ENCODE data around the gene KLF13.

KLF13 gene

DNA sequence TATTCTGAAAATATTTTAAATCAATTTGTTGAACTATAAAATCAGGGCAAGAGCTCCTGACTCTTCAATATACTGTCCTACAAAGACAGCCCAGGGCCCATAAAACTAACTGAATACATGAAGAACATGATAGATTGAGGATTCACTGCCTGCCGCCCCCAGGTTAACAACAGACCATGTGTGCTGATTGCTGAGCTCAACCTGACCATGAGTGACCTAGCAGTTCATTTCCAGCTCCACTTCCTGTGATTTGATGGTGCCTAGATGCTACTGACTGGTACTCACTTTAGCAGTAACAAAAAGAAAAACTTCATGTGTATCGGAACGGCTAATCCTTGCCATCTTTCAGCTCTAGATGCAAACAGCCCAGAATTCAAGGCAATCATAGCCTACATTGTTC, 9.6 kb upstream of the KLF13 start:
- DNase-seq (ENCODE audit: low spot score): no peak

GRCh38 chr15:31317421-31318327, 9.0 kb upstream of the KLF13 start:
- no peak for DNase-seq (ENCODE audit: low spot score)

GRCh38 chr15:31318429-31318828, 8.2 kb upstream of the KLF13 start:
- no peak for DNase-seq (ENCODE audit: low spot score)

- no peak for DNase-seq (ENCODE audit: low spot score)
Measured at GRCh38 chr15:31320022-31320421, 6.6 kb upstream of the KLF13 start.

DNA sequence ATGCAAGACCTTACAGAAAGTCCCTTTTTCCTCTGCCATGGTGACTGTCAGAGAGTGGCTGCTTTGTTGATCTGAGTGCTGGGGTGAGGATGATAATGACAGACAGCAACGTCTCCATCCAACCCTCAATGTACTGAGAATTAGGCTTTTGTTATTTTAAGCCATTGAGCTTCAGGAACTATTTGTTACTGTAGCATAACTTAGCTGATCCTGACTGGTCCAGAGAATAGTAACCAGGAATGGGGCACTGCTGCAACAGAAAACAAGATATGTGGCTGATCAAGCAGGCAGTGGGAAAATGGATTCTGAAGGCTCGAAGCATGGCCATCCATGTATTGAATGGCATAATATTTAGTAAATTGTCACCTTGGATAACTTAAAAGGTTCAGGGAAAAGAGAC, 5.2 kb upstream of the KLF13 start:
- DNase-seq (ENCODE audit: low spot score): no peak

DNA sequence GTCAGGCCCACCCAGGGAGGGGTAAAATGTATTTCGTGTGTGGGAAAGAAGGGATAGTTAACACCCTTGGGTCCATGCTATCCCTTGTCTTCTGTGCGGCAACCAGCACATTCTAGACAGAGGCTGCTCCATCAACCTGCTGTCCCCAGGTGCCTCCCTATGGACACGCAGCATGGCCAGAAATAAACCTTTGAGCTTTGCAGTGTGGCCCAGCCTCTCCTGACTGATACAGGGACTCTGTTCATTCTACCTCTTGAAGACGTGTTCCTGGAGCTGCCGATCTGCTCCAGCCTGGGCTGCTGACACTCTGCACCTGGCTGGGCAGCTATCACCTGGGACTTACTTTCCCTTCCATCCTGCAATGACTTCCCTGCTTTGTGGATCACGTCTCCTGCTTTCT, 4.1 kb upstream of the KLF13 start:
- DNase-seq (ENCODE audit: low spot score): no peak

DNA sequence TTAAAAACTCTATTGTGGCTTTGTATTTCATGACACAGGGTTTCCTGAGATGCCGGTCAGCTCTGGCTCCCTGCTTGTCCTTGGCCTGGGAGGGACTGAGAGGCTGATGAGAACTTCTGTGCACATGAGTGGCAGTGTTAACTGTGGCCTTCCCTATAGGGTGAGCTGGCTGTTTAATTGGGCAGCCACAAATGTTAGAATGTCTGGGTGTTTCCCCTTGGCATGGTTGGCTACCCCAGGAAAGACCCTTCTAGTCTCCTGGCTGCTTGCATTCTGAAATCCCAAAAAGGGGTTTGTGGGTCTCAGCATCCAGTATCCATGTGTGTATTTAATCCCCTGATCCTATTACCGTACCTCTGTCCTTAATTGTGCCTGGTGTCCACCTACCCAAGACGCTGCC, 3.0 kb upstream of the KLF13 start:
- no peak for DNase-seq (ENCODE audit: low spot score)

DNA sequence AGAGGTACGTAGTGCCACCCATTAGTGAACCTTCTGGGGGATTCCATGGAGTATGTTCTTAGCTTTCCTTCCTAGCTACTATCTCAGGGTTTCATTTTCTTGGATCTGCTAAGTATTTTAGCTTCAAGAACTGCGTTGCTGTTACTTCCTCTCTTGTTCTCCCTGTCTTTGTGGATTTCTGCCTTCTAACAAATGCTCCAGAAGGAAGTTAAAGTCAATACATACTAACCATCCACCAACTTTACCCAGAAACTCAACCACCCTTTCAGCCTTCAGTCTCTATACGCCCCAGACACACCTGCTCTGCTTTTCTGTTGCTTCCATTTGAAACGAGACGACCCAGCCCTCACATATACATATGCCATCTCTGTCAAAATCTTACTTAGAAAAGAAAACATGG, 2.4 kb upstream of the KLF13 start:
- DNase-seq (ENCODE audit: low spot score): no peak

- no peak for DNase-seq (ENCODE audit: low spot score)
Measured at GRCh38 chr15:31324806-31325594, 1.6 kb upstream of the KLF13 start.

GRCh38 chr15:31325595-31326155, 960 bp upstream of the KLF13 start:
- DNase-seq (ENCODE audit: low spot score): peak; percentile 40

GRCh38 chr15:31326875-31327668, 437 bp downstream of the KLF13 start:
- peak; percentile 61 for DNase-seq (ENCODE audit: low spot score)

DNA sequence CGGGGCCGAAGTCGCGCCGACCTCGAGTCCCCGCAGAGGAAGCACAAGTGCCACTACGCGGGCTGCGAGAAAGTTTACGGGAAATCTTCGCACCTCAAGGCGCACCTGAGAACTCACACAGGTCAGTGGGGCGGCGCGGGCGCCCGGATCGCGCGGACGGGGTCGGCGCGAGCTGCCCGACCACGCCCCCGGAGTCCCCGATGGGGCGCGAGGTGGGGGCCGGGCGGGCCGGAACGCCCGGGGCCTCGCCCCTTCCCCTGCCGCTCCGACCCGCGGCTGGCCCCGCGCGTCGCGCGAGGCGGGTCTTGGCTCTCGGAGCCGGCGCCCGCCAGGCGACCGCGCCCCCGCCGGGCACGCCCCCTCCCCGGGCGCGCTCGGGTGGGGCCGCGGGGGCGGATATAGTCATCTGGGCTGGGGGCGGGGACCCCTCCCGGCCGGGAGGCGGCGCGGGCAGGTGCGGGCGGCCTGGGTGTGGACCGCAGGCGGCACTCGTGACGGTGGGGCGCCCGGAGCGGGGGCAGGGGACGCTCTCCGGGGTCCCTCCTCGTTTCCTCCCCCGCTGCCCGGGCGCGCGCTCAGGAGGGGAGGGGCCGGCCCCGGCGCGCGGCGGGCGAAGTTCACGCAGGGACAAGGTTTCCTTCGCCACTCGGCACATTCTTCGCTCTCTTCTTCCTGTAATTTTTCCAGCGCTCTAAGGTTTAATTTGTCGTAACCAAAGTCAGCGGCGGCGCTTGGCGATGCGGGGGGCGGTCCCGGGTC, 1.2 kb downstream of the KLF13 start:
- DNase-seq (ENCODE audit: low spot score): peak; percentile 48

DNA sequence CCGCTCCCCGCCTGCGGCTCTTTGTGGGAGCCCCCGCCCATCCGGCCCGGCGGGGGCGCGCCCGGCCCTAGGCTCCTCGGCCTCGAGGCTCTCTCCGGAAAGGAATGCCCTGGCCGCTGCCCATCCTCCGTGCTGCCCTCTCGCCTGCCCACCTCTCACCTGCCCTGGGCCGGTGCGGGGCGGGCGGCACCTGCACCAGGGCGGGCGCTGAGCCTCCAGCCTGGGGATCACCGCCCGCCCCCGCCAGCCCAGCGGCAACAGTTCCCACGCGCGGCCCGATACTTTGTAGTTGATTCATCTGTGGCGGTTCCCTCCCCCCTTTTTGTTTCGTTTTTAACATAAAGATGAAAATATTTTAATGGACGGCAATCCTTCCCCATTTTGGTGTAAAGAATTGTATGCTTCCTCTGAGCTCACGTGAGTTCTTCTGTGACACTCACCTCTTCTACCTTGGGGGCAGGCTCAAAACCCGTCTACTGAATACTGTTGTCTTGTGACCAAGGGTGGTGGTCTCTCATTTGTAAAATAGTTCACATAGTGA, 1.9 kb downstream of the KLF13 start:
- DNase-seq (ENCODE audit: low spot score): peak; percentile 26

DNA sequence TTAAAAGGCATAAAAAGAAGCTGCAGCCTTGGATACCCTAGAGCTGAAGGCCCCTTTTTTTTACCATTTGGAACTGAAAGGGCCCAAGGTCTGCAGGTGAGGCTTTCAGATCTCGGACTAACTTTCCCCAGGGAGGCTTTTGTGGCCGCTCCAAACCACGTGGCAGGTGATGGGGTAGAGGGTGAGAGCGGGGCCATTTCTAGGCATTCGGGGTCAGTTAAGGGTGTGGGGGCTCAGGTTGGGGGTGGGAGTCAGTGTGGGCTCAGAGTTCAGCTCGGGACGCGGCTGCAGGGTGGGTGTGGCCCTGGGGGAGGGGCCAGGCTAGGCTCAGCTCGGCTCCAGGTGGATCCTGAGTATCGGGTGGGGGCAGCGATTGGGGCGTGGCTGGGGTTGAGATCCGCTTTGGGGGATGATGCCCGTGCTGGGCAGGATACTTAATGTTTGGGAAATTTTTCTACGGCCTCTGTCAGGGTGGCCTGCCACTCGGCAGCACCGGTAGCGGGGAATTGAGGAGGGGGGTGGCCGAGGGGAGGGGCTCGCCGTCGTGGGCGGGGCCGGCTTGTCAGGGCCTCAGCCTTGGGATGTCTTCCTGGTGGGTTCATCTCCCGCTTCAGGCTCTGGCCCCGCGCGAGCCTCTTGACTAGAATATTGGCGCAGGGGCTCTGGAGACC, 2.5 kb downstream of the KLF13 start:
- DNase-seq (ENCODE audit: low spot score): no peak

- DNase-seq (ENCODE audit: low spot score): no peak
Measured at GRCh38 chr15:31329640-31330010, 3.0 kb downstream of the KLF13 start.

GRCh38 chr15:31330111-31330785, 3.6 kb downstream of the KLF13 start:
- no peak for DNase-seq (ENCODE audit: low spot score)

DNA sequence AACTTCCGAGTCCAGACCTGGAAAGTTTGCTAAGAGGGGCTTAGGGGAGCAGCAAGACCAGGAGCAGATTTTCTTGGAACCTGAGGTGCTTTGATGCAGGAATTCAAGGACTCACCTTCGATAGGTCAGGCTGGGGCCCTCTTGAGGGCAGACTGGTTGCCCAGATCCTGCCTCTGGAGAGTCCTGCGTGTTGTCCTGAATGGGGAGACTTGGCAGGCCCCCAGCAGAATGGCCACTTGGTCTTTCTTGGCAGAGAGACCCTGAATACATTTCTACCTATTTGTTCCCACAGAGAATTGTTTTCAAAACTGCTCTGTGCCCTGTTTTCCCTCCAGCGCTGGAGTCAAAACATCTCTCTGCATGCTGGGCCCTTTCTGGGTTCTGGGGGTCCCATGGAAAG, 4.2 kb downstream of the KLF13 start:
- no peak for DNase-seq (ENCODE audit: low spot score)

- no peak for DNase-seq (ENCODE audit: low spot score)
Measured at GRCh38 chr15:31331389-31331788, 4.8 kb downstream of the KLF13 start.

- no peak for DNase-seq (ENCODE audit: low spot score)
Measured at GRCh38 chr15:31332020-31332680, 5.5 kb downstream of the KLF13 start.
